ENCODE data around the gene ZFYVE9.
A peak's percentile ranks its signal among the peaks of the same experiment; 100 is the strongest.

Gene ZFYVE9

GRCh38 chr1:52249831-52250230 is 107.9 kb downstream of the ZFYVE9 start:
- no peak for DNase-seq

GRCh38 chr1:52253421-52253820 is 111.5 kb downstream of the ZFYVE9 start:
- DNase-seq = no peak

- DNase-seq = no peak
Observed at GRCh38 chr1:52259886-52260285, 118.0 kb downstream of the ZFYVE9 start.

GRCh38 chr1:52263153-52263910 is 121.4 kb downstream of the ZFYVE9 start:
- DNase-seq = no peak

- DNase-seq = no peak
Observed at GRCh38 chr1:52264530-52265115, 122.7 kb downstream of the ZFYVE9 start.

- no peak for DNase-seq
Observed at GRCh38 chr1:52266507-52266906, 124.6 kb downstream of the ZFYVE9 start.

- DNase-seq = no peak
Observed at GRCh38 chr1:52268372-52268771, 126.5 kb downstream of the ZFYVE9 start.

- DNase-seq = no peak
Observed at GRCh38 chr1:52281518-52281917, 139.6 kb downstream of the ZFYVE9 start.

GRCh38 chr1:52288286-52288685 is 146.4 kb downstream of the ZFYVE9 start:
- DNase-seq = no peak

GRCh38 chr1:52294580-52294979 is 152.7 kb downstream of the ZFYVE9 start:
- no peak for DNase-seq

- DNase-seq = peak in 1 of 2 donors; percentile 27
Observed at GRCh38 chr1:52296345-52296744, 154.5 kb downstream of the ZFYVE9 start.

- no peak for DNase-seq
Observed at GRCh38 chr1:52305417-52306226, 163.7 kb downstream of the ZFYVE9 start.

- DNase-seq = no peak
Observed at GRCh38 chr1:52306227-52307006, 164.5 kb downstream of the ZFYVE9 start.

GRCh38 chr1:52321061-52321460 is 179.2 kb downstream of the ZFYVE9 start:
- no peak for DNase-seq

- DNase-seq = no peak
Observed at GRCh38 chr1:52323731-52324130, 181.8 kb downstream of the ZFYVE9 start.

- DNase-seq = no peak
Observed at GRCh38 chr1:52325786-52326185, 183.9 kb downstream of the ZFYVE9 start.

GRCh38 chr1:52328615-52329014 is 186.7 kb downstream of the ZFYVE9 start:
- no peak for DNase-seq

GRCh38 chr1:52332411-52332810 is 190.5 kb downstream of the ZFYVE9 start:
- DNase-seq = no peak

GRCh38 chr1:52334906-52335528 is 193.1 kb downstream of the ZFYVE9 start:
- DNase-seq = no peak

- DNase-seq = no peak
Observed at GRCh38 chr1:52337439-52337838, 195.6 kb downstream of the ZFYVE9 start.

GRCh38 chr1:52341655-52342260 is 199.9 kb downstream of the ZFYVE9 start:
- no peak for DNase-seq

- no peak for DNase-seq
Observed at GRCh38 chr1:52343979-52344378, 202.1 kb downstream of the ZFYVE9 start.
